T-helper 17 cell (primary cell): ENCODE results near the gene GUCY2C. TPM values are rescaled to one million over a fixed set of nuclear protein-coding genes. Genes with fewer than 3 reads are reported as not detected.
"Not testable (repeated sequence)": the region's sequence is repeated elsewhere in the genome, so short reads cannot be mapped to it uniquely, and the experiment has no call there.

Experiments
- ATAC-seq: fragments of 150-1000 bp; cut with Tn5 transposase; 2 replicates; pipeline ENCODE4 v1.10.0; 2021; ENCODE audit warnings: mild to moderate bottlenecking, moderate library complexity
- DNase-seq, 3 donors: peaks; one replicate each; pipeline versions ENCODE4 v3.0.0 to v3.0.0-alpha.2; 2020 to 2021
- H3K9me3 ChIP-seq: one replicate; pipeline ENCODE4 v1.7.0; 2013; ENCODE audit warnings: low read length, mild to moderate bottlenecking; ENCODE audit not compliant: control insufficient read depth, poor library complexity, severe bottlenecking
- H3K27ac Mint-ChIP-seq: one replicate; pipeline ENCODE4 v1.8.0; 2022; ENCODE audit warnings: mild to moderate bottlenecking, moderate library complexity, mixed read lengths
- H3K27me3 Mint-ChIP-seq: one replicate; pipeline ENCODE4 v1.8.0; 2022; ENCODE audit warnings: mixed read lengths
- H3K36me3 Mint-ChIP-seq: one replicate; pipeline ENCODE4 v1.8.0; 2022; ENCODE audit warnings: low read depth, mixed read lengths
- H3K4me1 Mint-ChIP-seq: one replicate; pipeline ENCODE4 v1.8.0; 2022; ENCODE audit warnings: mild to moderate bottlenecking, mixed read lengths
- H3K4me3 Mint-ChIP-seq: one replicate; pipeline ENCODE4 v1.8.0; 2022; ENCODE audit warnings: mild to moderate bottlenecking, moderate library complexity, mixed read lengths
- total RNA-seq, 4 donors: library from RNA in 2 of 4; stranded (reverse) in 2 of 4; gene quantifications; one replicate each; pipeline ENCODE4 v1.2.3 and lab custom pipeline; 2022 to 2026

The GUCY2C gene
- total RNA-seq, 2 donors from 2014 or later: not detected

GRCh38 chr12:14699923-14700322, 3.5 kb upstream of the GUCY2C start:
- no peaks in the 10 kb centered on the region for H3K4me1 Mint-ChIP-seq
- H3K9me3 ChIP-seq: no peaks in the 10 kb centered on the region
- H3K27me3 Mint-ChIP-seq: peaks cover 10% of the 10 kb centered on the region
- H3K4me3 Mint-ChIP-seq: no peak overlapping the region
- H3K27ac Mint-ChIP-seq: no peak overlapping the region
- H3K36me3 Mint-ChIP-seq: no peaks in the 10 kb centered on the region
- DNase-seq (no peak), ATAC-seq (no peak)

- no peak for ATAC-seq
- H3K36me3 Mint-ChIP-seq: no peaks in the 10 kb centered on the region
- H3K4me3 Mint-ChIP-seq: no peak overlapping the region
- no peak overlapping the region for H3K27ac Mint-ChIP-seq
- peaks cover 21% of the 10 kb centered on the region for H3K27me3 Mint-ChIP-seq
- DNase-seq: no peak
- H3K9me3 ChIP-seq: no peaks in the 10 kb centered on the region
- H3K4me1 Mint-ChIP-seq: no peaks in the 10 kb centered on the region
Measured at GRCh38 chr12:14698555-14698954, 2.2 kb upstream of the GUCY2C start.

- no peaks in the 10 kb centered on the region for H3K36me3 Mint-ChIP-seq
- H3K9me3 ChIP-seq: no peaks in the 10 kb centered on the region
- H3K4me3 Mint-ChIP-seq: no peak overlapping the region
- ATAC-seq (no peak), DNase-seq (no peak)
- H3K27ac Mint-ChIP-seq: no peak overlapping the region
- no peaks in the 10 kb centered on the region for H3K4me1 Mint-ChIP-seq
- peaks cover 32% of the 10 kb centered on the region for H3K27me3 Mint-ChIP-seq
Measured at GRCh38 chr12:14695715-14696141, 671 bp downstream of the GUCY2C start.

- no peak overlapping the region for H3K4me3 Mint-ChIP-seq
- H3K4me1 Mint-ChIP-seq: no peaks in the 10 kb centered on the region
- H3K9me3 ChIP-seq: no peaks in the 10 kb centered on the region
- no peak overlapping the region for H3K27ac Mint-ChIP-seq
- ATAC-seq (no peak), DNase-seq (no peak)
- H3K27me3 Mint-ChIP-seq: peaks cover 33% of the 10 kb centered on the region
- no peaks in the 10 kb centered on the region for H3K36me3 Mint-ChIP-seq
Measured at GRCh38 chr12:14694970-14695369, 1.4 kb downstream of the GUCY2C start.

- no peak overlapping the region for H3K4me3 Mint-ChIP-seq
- no peaks in the 10 kb centered on the region for H3K9me3 ChIP-seq
- H3K27ac Mint-ChIP-seq: no peak overlapping the region
Measured at GRCh38 chr12:14694145-14694714, 2.2 kb downstream of the GUCY2C start.

GRCh38 chr12:14693116-14693515, 3.3 kb downstream of the GUCY2C start:
- ATAC-seq: no peak
- Mint-ChIP-seq H3K4me1 (no peaks in the 10 kb centered on the region), H3K27me3 (peaks cover 46% of the 10 kb centered on the region), H3K36me3 (no peaks in the 10 kb centered on the region), H3K27ac (no peak overlapping the region), H3K4me3 (no peak overlapping the region)
- no peak for DNase-seq
- no peaks in the 10 kb centered on the region for H3K9me3 ChIP-seq

More at GRCh38 chr12:14694145-14694714, 2.2 kb downstream of the GUCY2C start:
- H3K36me3 Mint-ChIP-seq: no peaks in the 10 kb centered on the region
- ATAC-seq: no peak
- peaks cover 35% of the 10 kb centered on the region for H3K27me3 Mint-ChIP-seq
- H3K4me1 Mint-ChIP-seq: no peaks in the 10 kb centered on the region
- DNase-seq: no peak

GRCh38 chr12:14691560-14691959, 4.8 kb downstream of the GUCY2C start:
- Mint-ChIP-seq H3K4me3 (no peak overlapping the region), H3K36me3 (no peaks in the 10 kb centered on the region), H3K27ac (no peak overlapping the region), H3K4me1 (no peaks in the 10 kb centered on the region), H3K27me3 (peaks cover 46% of the 10 kb centered on the region)
- no peaks in the 10 kb centered on the region for H3K9me3 ChIP-seq
- DNase-seq (no peak), ATAC-seq (no peak)

- no peaks in the 10 kb centered on the region for H3K36me3 Mint-ChIP-seq
- DNase-seq (no peak), ATAC-seq (no peak)
- H3K27me3 Mint-ChIP-seq: peaks cover 36% of the 10 kb centered on the region
- no peaks in the 10 kb centered on the region for H3K4me1 Mint-ChIP-seq
- H3K9me3 ChIP-seq: no peaks in the 10 kb centered on the region
- H3K27ac Mint-ChIP-seq: no peak overlapping the region
- no peak overlapping the region for H3K4me3 Mint-ChIP-seq
Measured at GRCh38 chr12:14689996-14690395, 6.4 kb downstream of the GUCY2C start.

GRCh38 chr12:14689144-14689543, 7.3 kb downstream of the GUCY2C start:
- Mint-ChIP-seq H3K4me1 (no peaks in the 10 kb centered on the region), H3K4me3 (no peak overlapping the region), H3K27ac (no peak overlapping the region), H3K27me3 (peaks cover 31% of the 10 kb centered on the region), H3K36me3 (no peaks in the 10 kb centered on the region)
- no peak for DNase-seq
- H3K9me3 ChIP-seq: no peaks in the 10 kb centered on the region
- no peak for ATAC-seq

- H3K4me3 Mint-ChIP-seq, ATAC-seq, H3K36me3 Mint-ChIP-seq, H3K4me1 Mint-ChIP-seq, H3K9me3 ChIP-seq, DNase-seq, H3K27ac Mint-ChIP-seq: not testable (repeated sequence)
- H3K27me3 Mint-ChIP-seq: peaks cover 14% of the 10 kb centered on the region
Measured at GRCh38 chr12:14682231-14682630, 14.2 kb downstream of the GUCY2C start.

- ATAC-seq: no peak
- H3K27me3 Mint-ChIP-seq: peaks cover 15% of the 10 kb centered on the region
- no peaks in the 10 kb centered on the region for H3K36me3 Mint-ChIP-seq
- peaks cover 5% of the 10 kb centered on the region for H3K4me1 Mint-ChIP-seq
- H3K9me3 ChIP-seq: no peaks in the 10 kb centered on the region
- no peak overlapping the region for H3K27ac Mint-ChIP-seq
- no peak for DNase-seq
- no peak overlapping the region for H3K4me3 Mint-ChIP-seq
Measured at GRCh38 chr12:14681625-14682024, 14.8 kb downstream of the GUCY2C start.

- H3K9me3 ChIP-seq: no peaks in the 10 kb centered on the region
- Mint-ChIP-seq H3K36me3 (no peaks in the 10 kb centered on the region), H3K27ac (no peak overlapping the region), H3K4me1 (peaks cover 5% of the 10 kb centered on the region), H3K4me3 (no peak overlapping the region), H3K27me3 (peaks cover 19% of the 10 kb centered on the region)
- DNase-seq: no peak
- no peak for ATAC-seq
Measured at GRCh38 chr12:14681190-14681589, 15.2 kb downstream of the GUCY2C start.

GRCh38 chr12:14678547-14679150, 17.8 kb downstream of the GUCY2C start:
- Mint-ChIP-seq H3K27ac (no peak overlapping the region), H3K36me3 (no peaks in the 10 kb centered on the region), H3K4me3 (no peak overlapping the region), H3K4me1 (peaks cover 5% of the 10 kb centered on the region), H3K27me3 (peaks cover 38% of the 10 kb centered on the region)
- ATAC-seq: no peak
- DNase-seq: no peak
- no peaks in the 10 kb centered on the region for H3K9me3 ChIP-seq

- Mint-ChIP-seq H3K4me3 (no peak overlapping the region), H3K27ac (no peak overlapping the region), H3K4me1 (peaks cover 6% of the 10 kb centered on the region), H3K36me3 (no peaks in the 10 kb centered on the region), H3K27me3 (peaks cover 2% of the 10 kb centered on the region)
- no peak for DNase-seq
- H3K9me3 ChIP-seq: no peaks in the 10 kb centered on the region
- no peak for ATAC-seq
Measured at GRCh38 chr12:14668591-14668990, 27.8 kb downstream of the GUCY2C start.
